ENCODE results near the gene CDH9. TPM values are rescaled to one million over a fixed set of nuclear protein-coding genes. Genes with fewer than 3 reads are reported as not detected.

CDH9 gene
- total RNA-seq, 4 donors from 2014 or later, result not detected

- Histone ChIP-seq H3K4me3 (no peak overlapping the region), H3K27me3 (no peaks in the 10 kb centered on the region), H3K4me1 (no peaks in the 10 kb centered on the region), H3K36me3 (no peaks in the 10 kb centered on the region), H3K9me3 (no peaks in the 10 kb centered on the region), H3K27ac (no peak overlapping the region)
- no peak for TF ChIP-seq CTCF (IDR thresholded peaks at IDR 0.05)
- WGBS, result 77% methylated on average over 3 of the region's 3 CpGs
- DNase-seq (ENCODE audit: low spot score in 2 of 2), result no peak
These were observed 204.8 kb downstream of the CDH9 start for GRCh38 chr5:26833596-26833995.
